GM12878 (cell line): Measurements from ENCODE around the gene MYO1H. TPM values are rescaled to one million over a fixed set of nuclear protein-coding genes. Genes with fewer than 3 reads are reported as not detected.

ENCODE experiments used
- BMI1 ChIP-seq: fragments of 450-650 bp; IDR thresholded peaks from 2 replicates; pipeline ENCODE4 v1.6.1; 2016; ENCODE audit warnings: mild to moderate bottlenecking, moderate library complexity, borderline replicate concordance
- CREB1 ChIP-seq: IDR thresholded peaks from 2 replicates; pipeline ENCODE4 v1.6.1; 2012; ENCODE audit warnings: low read depth, mild to moderate bottlenecking, inconsistent platforms
- CTCF ChIP-seq, 3 experiments: IDR thresholded peaks in 2 of 3; conservative IDR thresholded peaks in 1 of 3; 2 replicates each; pipeline ENCODE4 v1.5.1; 2011; ENCODE audit warnings: low read depth in 3 of 3, low read length in 3 of 3, mild to moderate bottlenecking in 3 of 3, control low read depth in 2 of 3, moderate library complexity in 2 of 3, inconsistent platforms in 1 of 3, mixed read lengths in 1 of 3; ENCODE audit not compliant: control insufficient read depth in 2 of 3, insufficient read depth in 1 of 3; ENCODE audit errors: extremely low read depth in 1 of 3
- EGR1 ChIP-seq, 2 experiments: IDR thresholded peaks; 1 replicate in 1 of 2; 2 replicates in 1 of 2; pipeline ENCODE4 v1.6.1; 2011 to 2012; ENCODE audit warnings: low read depth in 2 of 2, low read length in 2 of 2, borderline replicate concordance in 1 of 2, mild to moderate bottlenecking in 1 of 2, moderate library complexity in 1 of 2
- EZH2 ChIP-seq: IDR thresholded peaks from 2 replicates; pipeline ENCODE4 v1.6.1; 2012; ENCODE audit warnings: low read depth, mild to moderate bottlenecking, control low read depth, inconsistent platforms, low read length, borderline replicate concordance; ENCODE audit not compliant: control insufficient read depth
- HSF1 ChIP-seq: fragments of 150-350 bp; IDR thresholded peaks from 2 replicates; pipeline ENCODE4 v1.6.1; 2014; ENCODE audit warnings: mild to moderate bottlenecking, low read depth, low read length
- IRF4 ChIP-seq: IDR thresholded peaks from 2 replicates; pipeline ENCODE4 v1.6.1; 2011; ENCODE audit warnings: low read depth, low read length
- JUNB ChIP-seq: IDR thresholded peaks from 2 replicates; pipeline ENCODE4 v1.6.1; 2016; ENCODE audit warnings: antibody characterized with exemption, mild to moderate bottlenecking
- MEF2B ChIP-seq: fragments of 450-650 bp; IDR thresholded peaks from 2 replicates; pipeline ENCODE4 v1.6.1; 2018; ENCODE audit warnings: mild to moderate bottlenecking, moderate library complexity; ENCODE audit not compliant: partially characterized antibody, poor library complexity, severe bottlenecking
- NFYB ChIP-seq: IDR thresholded peaks from 2 replicates; pipeline ENCODE4 v1.6.1; 2011; ENCODE audit warnings: low read depth, mild to moderate bottlenecking, low read length, improper control_type of control experiment, moderate library complexity; ENCODE audit not compliant: insufficient read depth
- NR2C1 ChIP-seq: fragments of 450-650 bp; IDR thresholded peaks from 2 replicates; pipeline ENCODE4 v1.6.1; 2017; ENCODE audit warnings: antibody characterized with exemption, mild to moderate bottlenecking, moderate library complexity
- NR2C2 ChIP-seq: IDR thresholded peaks from 2 replicates; pipeline ENCODE4 v1.6.1; 2011; ENCODE audit warnings: borderline replicate concordance, low read depth; ENCODE audit not compliant: control insufficient read depth, insufficient read length
- PKNOX1 ChIP-seq: fragments of 450-650 bp; IDR thresholded peaks from 2 replicates; pipeline ENCODE4 v1.6.1; 2016; ENCODE audit warnings: mild to moderate bottlenecking
- POLR2AphosphoS2 ChIP-seq: IDR thresholded peaks from 2 replicates; pipeline ENCODE4 v1.6.1; 2011; ENCODE audit warnings: low read depth, mild to moderate bottlenecking, low read length, improper control_type of control experiment, moderate library complexity
- SMARCA5 ChIP-seq: fragments of 450-650 bp; IDR thresholded peaks from 2 replicates; pipeline ENCODE4 v1.6.1; 2017; ENCODE audit warnings: mild to moderate bottlenecking
- SMC3 ChIP-seq: IDR thresholded peaks from 2 replicates; pipeline ENCODE4 v1.6.1; 2011; ENCODE audit warnings: low read length, improper control_type of control experiment, borderline replicate concordance
- STAT3 ChIP-seq: IDR thresholded peaks from 2 replicates; pipeline ENCODE4 v1.6.1; 2011; ENCODE audit warnings: low read depth, low read length, improper control_type of control experiment
- SUZ12 ChIP-seq: fragments of 200-600 bp; sonication (generic); IDR thresholded peaks from one replicate; pipeline ENCODE4 v1.6.1; 2018; ENCODE audit warnings: antibody characterized with exemption, mild to moderate bottlenecking; ENCODE audit not compliant: unreplicated experiment
- TAF1 ChIP-seq: IDR thresholded peaks from 2 replicates; pipeline ENCODE4 v1.6.1; 2011; ENCODE audit warnings: mild to moderate bottlenecking, low read depth, low read length, borderline replicate concordance
- USF1 ChIP-seq: IDR thresholded peaks from 2 replicates; pipeline ENCODE4 v1.6.1; 2011; ENCODE audit warnings: borderline replicate concordance, low read depth, mild to moderate bottlenecking, moderate library complexity, mixed read lengths, low read length; ENCODE audit not compliant: insufficient read depth; ENCODE audit errors: extremely low read length
- ZBTB33 ChIP-seq: fragments of 450-650 bp; IDR thresholded peaks from 2 replicates; pipeline ENCODE4 v1.6.1; 2017; ENCODE audit warnings: mild to moderate bottlenecking
- polyA plus RNA-seq, 11 experiments: library from polyadenylated mRNA; depleted of rRNA in 4 of 11; unstranded in 6 of 11; stranded (reverse) in 5 of 11; fragments of >200 nt; fragmentation: Nextera tagmentation in 4 of 11; fragmentation: Illumina TruSeq in 1 of 11; extraction: Ambion mirVana in 4 of 11; extraction: Trizol in 1 of 11; gene quantifications; 1 replicate in 1 of 11; 2 replicates in 10 of 11; pipeline versions ENCODE4 v1.2.1 to v1.2.3, GENCODE V29; 2011 to 2016; ENCODE audit warnings: inconsistent platforms in 2 of 11, missing spikeins in 2 of 11, low read depth in 1 of 11
- total RNA-seq, 4 experiments: library from RNA; depleted of rRNA in 3 of 4; stranded (reverse); fragments of >200 nt in 3 of 4; fragmentation: Illumina TruSeq in 1 of 4; extraction: Trizol in 1 of 4; gene quantifications; 2 replicates each; pipeline versions ENCODE4 v1.2.1 to v1.2.3, GENCODE V29; 2013 to 2021

MYO1H gene
- total and polyA plus RNA-seq, 10 of the 15 experiments (the other 5 are each of a cell fraction or from before 2014, with no cell fraction given): 0.05 TPM; not detected in 9

GRCh38 chr12:109477185-109477962, 129.7 kb downstream of the MYO1H start, which contains the start of the genes KCTD10 and UBE3B (continued):
- peak; percentile 82 for TF ChIP-seq PKNOX1
- TF ChIP-seq SUZ12: no peak
- TF ChIP-seq NFYB: no peak
- TF ChIP-seq CREB1: no peak
- 0 out of 2 replicates have a peak, but pooled peaks have one; percentile 5 for TF ChIP-seq SMC3
- peak; percentile 52; the same call in 1 of the 2 replicates for TF ChIP-seq ZBTB33
- no peak for TF ChIP-seq BMI1
- TF ChIP-seq STAT3: 0 out of 2 replicates have a peak, but pooled peaks have one; percentile 23
- TF ChIP-seq TAF1: peak; percentile 99
- TF ChIP-seq EGR1 (IDR thresholded peaks at IDR 0.05; ENCODE audit: borderline replicate concordance in 1 of 2, low read depth in 2 of 2, low read length in 2 of 2): peak in 1 of 2 experiments; percentile 86; a peak in 2 of 3 replicates
- TF ChIP-seq IRF4: no peak
- TF ChIP-seq NR2C2: no peak
- TF ChIP-seq POLR2AphosphoS2: 0 out of 2 replicates have a peak, but pooled peaks have one; percentile 30
- no peak for TF ChIP-seq JUNB
- no peak for TF ChIP-seq SMARCA5
- no peak for TF ChIP-seq USF1
- no peak for TF ChIP-seq EZH2
- no peak for TF ChIP-seq CTCF (IDR thresholded peaks at IDR 0.05 in 2 of 3, conservative IDR thresholded peaks at IDR 0.05 in 1 of 3; ENCODE audit: control insufficient read depth in 2 of 3, extremely low read depth in 1 of 3, insufficient read depth in 1 of 3, low read depth in 3 of 3, low read length in 3 of 3)
- no peak for TF ChIP-seq HSF1
- TF ChIP-seq NR2C1: peak; percentile 81
- no peak for TF ChIP-seq MEF2B
